HAP-1 (cell line): ENCODE data around the gene DSCAM.
"Not testable (repeated sequence)": the region's sequence is repeated elsewhere in the genome, so short reads cannot be mapped to it uniquely, and the experiment has no call there.

Source experiments
- DNase-seq, 2 experiments: peaks; one replicate each; pipeline ENCODE4 v3.0.0-alpha.2; 2016 to 2020; ENCODE audit warnings: low spot score in 2 of 2
- H3K27me3 ChIP-seq: fragments of 250-450 bp; sonication (Bioruptor Pico); 2 replicates; pipeline ENCODE4 v1.5.1; 2020; ENCODE audit warnings: low read depth, mild to moderate bottlenecking, moderate library complexity
- H3K36me3 ChIP-seq: fragments of 250-450 bp; sonication (Bioruptor Pico); replicated peaks from 2 replicates; pipeline ENCODE4 v1.5.1; 2020; ENCODE audit warnings: mild to moderate bottlenecking
- H3K4me1 ChIP-seq: fragments of 250-450 bp; sonication (Bioruptor Pico); 2 replicates; pipeline ENCODE4 v1.5.1; 2020; ENCODE audit warnings: mild to moderate bottlenecking
- H3K4me3 ChIP-seq: fragments of 250-450 bp; sonication (Bioruptor Pico); 2 replicates; pipeline ENCODE4 v1.5.1; 2020; ENCODE audit warnings: mild to moderate bottlenecking, moderate library complexity
- H3K9me3 ChIP-seq: fragments of 250-450 bp; sonication (Bioruptor Pico); 2 replicates; pipeline ENCODE4 v1.5.1; 2020; ENCODE audit warnings: mild to moderate bottlenecking, moderate library complexity
- in situ Hi-C: fragments of 300-500 bp; cut with MboI; formaldehyde crosslinking; loops from 3 replicates; pipeline ENCODE4 v1.14.3; 2020; ENCODE audit warnings: low sequenced_read_pairs, inconsistent platforms, mixed read lengths

The DSCAM gene

GRCh38 chr21:40334159-40334558 is 512.8 kb downstream of the DSCAM start:
- H3K4me3 ChIP-seq, result no peak overlapping the region
- no peak for DNase-seq
- no peaks in the 10 kb centered on the region for H3K27me3 ChIP-seq
- in situ Hi-C loops, result no loop called here
- no peaks in the 10 kb centered on the region for H3K36me3 ChIP-seq
- no peaks in the 10 kb centered on the region for H3K9me3 ChIP-seq
- H3K4me1 ChIP-seq, result no peaks in the 10 kb centered on the region

GRCh38 chr21:40333731-40334130 is 513.2 kb downstream of the DSCAM start:
- Histone ChIP-seq H3K4me3 (no peak overlapping the region), H3K4me1 (no peaks in the 10 kb centered on the region), H3K36me3 (no peaks in the 10 kb centered on the region), H3K9me3 (no peaks in the 10 kb centered on the region), H3K27me3 (no peaks in the 10 kb centered on the region)
- no peak for DNase-seq
- in situ Hi-C loops, result no loop called here

GRCh38 chr21:40331804-40332203 is 515.2 kb downstream of the DSCAM start:
- Histone ChIP-seq H3K27me3 (no peaks in the 10 kb centered on the region), H3K9me3 (no peaks in the 10 kb centered on the region), H3K36me3 (no peaks in the 10 kb centered on the region), H3K4me1 (no peaks in the 10 kb centered on the region), H3K4me3 (no peak overlapping the region)
- no peak for DNase-seq
- in situ Hi-C loops, result no loop called here

GRCh38 chr21:40331172-40331571 is 515.8 kb downstream of the DSCAM start:
- Histone ChIP-seq H3K4me1 (no peaks in the 10 kb centered on the region), H3K27me3 (no peaks in the 10 kb centered on the region), H3K36me3 (no peaks in the 10 kb centered on the region), H3K9me3 (no peaks in the 10 kb centered on the region), H3K4me3 (no peak overlapping the region)
- in situ Hi-C loops, result no loop called here
- no peak for DNase-seq

GRCh38 chr21:40324389-40324788 is 522.6 kb downstream of the DSCAM start:
- Histone ChIP-seq H3K4me3 (no peak overlapping the region), H3K27me3 (no peaks in the 10 kb centered on the region), H3K4me1 (no peaks in the 10 kb centered on the region), H3K9me3 (no peaks in the 10 kb centered on the region), H3K36me3 (no peaks in the 10 kb centered on the region)
- DNase-seq, result no peak
- in situ Hi-C loops, result no loop called here

GRCh38 chr21:40320718-40321117 is 526.2 kb downstream of the DSCAM start:
- H3K36me3 ChIP-seq, H3K4me3 ChIP-seq, H3K9me3 ChIP-seq, in situ Hi-C loops, DNase-seq, H3K27me3 ChIP-seq, H3K4me1 ChIP-seq: not testable (repeated sequence)

- Histone ChIP-seq H3K36me3 (no peaks in the 10 kb centered on the region), H3K4me1 (no peaks in the 10 kb centered on the region), H3K4me3 (no peak overlapping the region), H3K9me3 (no peaks in the 10 kb centered on the region), H3K27me3 (no peaks in the 10 kb centered on the region)
- in situ Hi-C loops, result no loop called here
- DNase-seq, result no peak
Observed at GRCh38 chr21:40318371-40318770, 528.6 kb downstream of the DSCAM start.

- in situ Hi-C loops, result no loop called here
- no peaks in the 10 kb centered on the region for H3K4me1 ChIP-seq
- no peak overlapping the region for H3K4me3 ChIP-seq
- no peaks in the 10 kb centered on the region for H3K27me3 ChIP-seq
- H3K36me3 ChIP-seq, result no peaks in the 10 kb centered on the region
- H3K9me3 ChIP-seq, result no peaks in the 10 kb centered on the region
- DNase-seq, result no peak
Observed at GRCh38 chr21:40316104-40316503, 530.9 kb downstream of the DSCAM start.

GRCh38 chr21:40315626-40316025 is 531.3 kb downstream of the DSCAM start:
- no peak for DNase-seq
- in situ Hi-C loops, result no loop called here
- Histone ChIP-seq H3K36me3 (no peaks in the 10 kb centered on the region), H3K27me3 (no peaks in the 10 kb centered on the region), H3K9me3 (no peaks in the 10 kb centered on the region), H3K4me3 (no peak overlapping the region), H3K4me1 (no peaks in the 10 kb centered on the region)

- Histone ChIP-seq H3K4me1 (no peaks in the 10 kb centered on the region), H3K27me3 (no peaks in the 10 kb centered on the region), H3K4me3 (no peak overlapping the region), H3K9me3 (peaks cover 3% of the 10 kb centered on the region), H3K36me3 (no peaks in the 10 kb centered on the region)
- DNase-seq, result no peak
- in situ Hi-C loops, result no loop called here
Observed at GRCh38 chr21:40313260-40313659, 533.7 kb downstream of the DSCAM start.

GRCh38 chr21:40300300-40300699 is 546.7 kb downstream of the DSCAM start:
- no peak for DNase-seq
- Histone ChIP-seq H3K27me3 (no peaks in the 10 kb centered on the region), H3K4me3 (no peak overlapping the region), H3K36me3 (no peaks in the 10 kb centered on the region), H3K4me1 (no peaks in the 10 kb centered on the region), H3K9me3 (no peaks in the 10 kb centered on the region; the same call in 1 of the 2 replicates)
- in situ Hi-C loops, result no loop called here

GRCh38 chr21:40299451-40299850 is 547.5 kb downstream of the DSCAM start:
- H3K27me3 ChIP-seq, result no peaks in the 10 kb centered on the region
- no peak overlapping the region for H3K4me3 ChIP-seq
- no peaks in the 10 kb centered on the region for H3K36me3 ChIP-seq
- in situ Hi-C loops, result no loop called here
- no peaks in the 10 kb centered on the region; the same call in 1 of the 2 replicates for H3K9me3 ChIP-seq
- DNase-seq, result no peak
- H3K4me1 ChIP-seq, result no peaks in the 10 kb centered on the region

GRCh38 chr21:40294345-40294744 is 552.6 kb downstream of the DSCAM start:
- no peak for DNase-seq
- Histone ChIP-seq H3K36me3 (no peaks in the 10 kb centered on the region), H3K4me3 (no peak overlapping the region), H3K4me1 (no peaks in the 10 kb centered on the region), H3K9me3 (no peaks in the 10 kb centered on the region), H3K27me3 (no peaks in the 10 kb centered on the region)
- in situ Hi-C loops, result no loop called here

GRCh38 chr21:40291560-40291959 is 555.4 kb downstream of the DSCAM start:
- in situ Hi-C loops, result no loop called here
- Histone ChIP-seq H3K27me3 (no peaks in the 10 kb centered on the region), H3K9me3 (no peaks in the 10 kb centered on the region), H3K4me1 (no peaks in the 10 kb centered on the region), H3K36me3 (no peaks in the 10 kb centered on the region), H3K4me3 (no peak overlapping the region)
- no peak for DNase-seq

- no peak for DNase-seq
- no peaks in the 10 kb centered on the region for H3K36me3 ChIP-seq
- in situ Hi-C loops, result no loop called here
- H3K4me3 ChIP-seq, result no peak overlapping the region
- H3K4me1 ChIP-seq, result no peaks in the 10 kb centered on the region
- H3K27me3 ChIP-seq, result no peaks in the 10 kb centered on the region
- H3K9me3 ChIP-seq, result peaks cover 2% of the 10 kb centered on the region; the same call in 1 of the 2 replicates
Observed at GRCh38 chr21:40284409-40284808, 562.5 kb downstream of the DSCAM start.
